Activated naive CD8-positive, alpha-beta T cell (primary cell): ENCODE results near the gene ITPR2.
A peak's percentile ranks its signal among the peaks of the same experiment; 100 is the strongest.
"Not testable (repeated sequence)": the region's sequence is repeated elsewhere in the genome, so short reads cannot be mapped to it uniquely, and the experiment has no call there.

ENCODE experiments used
- H3K27ac Mint-ChIP-seq: one replicate; pipeline ENCODE4 v1.8.0; 2021; ENCODE audit warnings: mixed read lengths
- H3K27me3 Mint-ChIP-seq: one replicate; pipeline ENCODE4 v1.8.0; 2021; ENCODE audit warnings: mixed read lengths
- H3K36me3 Mint-ChIP-seq: one replicate; pipeline ENCODE4 v1.8.0; 2021; ENCODE audit warnings: mixed read lengths
- H3K4me1 Mint-ChIP-seq: one replicate; pipeline ENCODE4 v1.8.0; 2021; ENCODE audit warnings: low read depth, mixed read lengths
- H3K4me3 Mint-ChIP-seq: one replicate; pipeline ENCODE4 v1.8.0; 2021; ENCODE audit warnings: mild to moderate bottlenecking, mixed read lengths
- H3K9me3 Mint-ChIP-seq: one replicate; pipeline ENCODE4 v1.8.0; 2021; ENCODE audit warnings: low read depth, mixed read lengths

ITPR2 gene

DNA sequence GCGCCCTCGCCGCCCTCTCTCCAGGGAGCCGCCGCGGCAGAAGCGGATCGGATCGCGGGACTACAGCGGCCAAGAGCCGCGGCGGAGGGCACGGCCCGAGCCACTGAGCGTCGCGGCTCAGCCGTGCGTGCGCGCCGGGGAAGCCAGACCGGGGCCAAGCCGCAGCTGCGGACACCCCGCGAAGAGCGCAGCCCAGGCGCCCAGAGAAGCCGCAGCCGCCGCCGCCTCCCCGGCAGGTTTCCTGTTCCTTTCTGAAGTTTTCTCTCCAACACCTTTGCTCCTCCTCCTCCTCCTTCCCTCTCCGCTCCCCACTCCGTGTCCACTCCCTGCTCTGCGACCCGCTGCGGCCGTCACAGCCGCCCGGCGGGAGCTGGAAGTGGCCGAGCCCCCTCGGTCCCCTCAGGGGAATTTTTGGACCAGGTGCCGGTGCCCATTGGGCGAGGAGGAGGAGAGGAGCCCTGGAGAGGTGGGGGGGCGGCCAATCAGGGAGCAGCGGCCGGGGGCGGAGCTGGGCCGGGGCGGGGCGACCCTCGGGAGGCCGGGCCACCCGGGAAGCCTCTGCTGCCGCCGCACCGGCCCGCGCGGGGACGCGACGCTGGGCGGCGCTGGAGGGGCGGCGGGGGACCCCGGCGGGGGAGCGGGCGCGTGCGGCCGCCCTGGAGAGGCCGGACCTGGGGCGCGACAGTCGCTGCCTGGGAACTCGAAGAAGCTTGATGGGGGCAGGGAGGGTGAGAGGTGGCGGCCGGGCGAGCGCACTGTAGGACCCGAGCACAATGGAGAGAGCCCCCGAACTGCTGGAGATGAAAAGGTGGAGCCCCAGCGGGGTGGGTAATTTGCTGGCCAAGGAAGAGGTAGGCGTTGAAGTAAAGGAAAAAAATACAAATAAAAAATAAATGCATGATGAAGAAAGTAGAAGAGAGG is at the start of gene ITPR2:
ITPR2 (minus strand) TSS at position 373 of the 921 bp plus-strand sequence. CDS start 413 bp downstream, outside the sequence.
- Mint-ChIP-seq H3K36me3 (no peaks in the 10 kb centered on the region), H3K27ac (peak within 1 kb of the TSS; percentile 95), H3K4me3 (peak within 1 kb of the TSS; percentile 98), H3K9me3 (no peaks in the 10 kb centered on the region), H3K27me3 (no peaks in the 10 kb centered on the region), H3K4me1 (peaks cover 40% of the 10 kb centered on the region)

DNA sequence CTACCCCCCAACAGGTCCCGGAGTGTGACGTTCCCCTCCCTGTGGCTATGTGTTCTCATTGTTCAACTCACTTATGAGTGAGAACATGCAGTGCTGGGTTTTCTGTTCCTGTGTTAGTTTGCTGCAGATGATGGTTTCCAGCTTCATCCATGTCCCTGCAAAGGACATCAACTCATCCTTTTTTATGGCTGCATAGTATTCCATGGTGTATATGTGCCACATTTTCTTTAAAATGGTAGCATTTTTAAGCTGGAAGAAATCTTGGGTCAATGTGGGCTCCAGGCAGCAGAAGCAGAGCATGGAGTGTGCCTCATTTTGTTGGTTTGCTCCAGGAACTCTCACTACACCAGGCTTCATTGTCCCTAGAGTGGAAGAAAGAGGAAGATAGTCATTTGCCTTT is 47.6 kb upstream of the ITPR2 start:
- no peaks in the 10 kb centered on the region for H3K36me3 Mint-ChIP-seq
- H3K4me3 Mint-ChIP-seq, result no peak overlapping the region
- H3K27ac Mint-ChIP-seq, result no peak overlapping the region
- H3K27me3 Mint-ChIP-seq, result peaks cover 3% of the 10 kb centered on the region
- no peaks in the 10 kb centered on the region for H3K9me3 Mint-ChIP-seq
- no peaks in the 10 kb centered on the region for H3K4me1 Mint-ChIP-seq

DNA sequence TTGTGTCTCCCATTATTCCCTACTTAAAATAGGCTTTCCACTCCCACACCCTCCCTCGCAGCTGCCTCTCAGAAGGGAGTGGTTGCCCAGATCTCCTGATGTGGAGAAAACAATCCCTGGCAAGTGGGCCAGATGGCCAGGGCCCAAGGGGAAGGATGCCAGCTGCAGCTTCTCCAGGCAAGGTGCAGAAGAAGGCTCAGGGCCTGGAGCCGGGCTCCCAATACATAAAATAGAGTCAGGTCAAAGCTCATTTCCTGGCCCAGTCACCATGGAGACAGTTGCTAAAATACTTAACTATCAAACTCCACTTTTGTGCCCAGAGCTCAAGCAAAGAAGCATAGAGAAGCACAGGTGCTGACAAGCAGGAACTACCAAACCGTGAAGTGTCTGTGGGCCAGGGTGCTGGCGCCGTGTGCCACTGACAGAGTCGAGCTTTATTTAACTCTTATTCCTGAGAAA is 45.7 kb upstream of the ITPR2 start:
- no peaks in the 10 kb centered on the region for H3K9me3 Mint-ChIP-seq
- no peaks in the 10 kb centered on the region for H3K4me1 Mint-ChIP-seq
- H3K27me3 Mint-ChIP-seq, result peaks cover 3% of the 10 kb centered on the region
- H3K4me3 Mint-ChIP-seq, result no peak overlapping the region
- H3K27ac Mint-ChIP-seq, result no peak overlapping the region
- H3K36me3 Mint-ChIP-seq, result no peaks in the 10 kb centered on the region

- Mint-ChIP-seq H3K27me3 (peaks cover 4% of the 10 kb centered on the region), H3K4me1 (peaks cover 4% of the 10 kb centered on the region), H3K27ac (no peak overlapping the region), H3K4me3 (no peak overlapping the region), H3K36me3 (no peaks in the 10 kb centered on the region), H3K9me3 (no peaks in the 10 kb centered on the region)
Observed at GRCh38 chr12:26874501-26875296, 41.7 kb upstream of the ITPR2 start.

DNA sequence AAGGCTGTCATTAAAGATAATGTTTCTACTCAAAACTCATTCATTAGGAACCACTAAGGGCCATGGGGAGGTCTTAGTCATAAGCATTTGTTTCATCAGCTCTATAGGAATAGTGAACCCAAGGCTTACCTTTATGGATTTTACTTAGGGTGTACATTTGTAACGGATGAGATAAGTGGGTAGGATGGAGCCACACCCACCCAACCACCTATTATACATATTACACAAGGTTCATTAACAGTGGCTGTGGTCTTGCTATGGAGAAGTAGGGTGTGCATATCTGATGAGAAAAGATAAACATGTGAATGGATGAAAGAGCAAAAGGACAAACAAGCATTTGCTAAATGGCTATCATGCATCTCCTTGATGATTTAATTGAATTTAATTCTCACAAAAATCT is 39.6 kb upstream of the ITPR2 start:
- no peaks in the 10 kb centered on the region for H3K36me3 Mint-ChIP-seq
- H3K4me3 Mint-ChIP-seq, result no peak overlapping the region
- H3K27me3 Mint-ChIP-seq, result peaks cover 4% of the 10 kb centered on the region
- H3K9me3 Mint-ChIP-seq, result no peaks in the 10 kb centered on the region
- no peak overlapping the region for H3K27ac Mint-ChIP-seq
- H3K4me1 Mint-ChIP-seq, result peaks cover 8% of the 10 kb centered on the region

DNA sequence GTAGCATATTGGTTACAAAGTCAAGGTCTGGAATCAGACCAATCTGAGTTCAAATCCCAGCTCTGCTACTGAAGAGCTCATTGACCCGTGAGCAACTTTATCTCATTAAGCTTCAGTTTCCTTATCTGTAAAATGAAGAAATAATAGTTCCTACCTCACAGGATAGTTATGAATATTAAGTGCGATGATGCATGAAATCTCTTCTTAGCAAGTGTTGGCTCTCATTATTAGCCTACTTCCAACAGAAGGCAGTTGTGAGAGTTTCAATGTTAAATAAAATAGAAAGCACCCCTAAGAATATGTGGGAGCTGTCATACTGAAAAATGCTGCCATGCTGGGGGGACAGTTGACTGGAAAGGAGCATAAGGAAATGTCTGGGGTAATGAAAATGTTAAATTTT is 39.0 kb upstream of the ITPR2 start:
- Mint-ChIP-seq H3K27me3 (peaks cover 4% of the 10 kb centered on the region), H3K36me3 (no peaks in the 10 kb centered on the region), H3K9me3 (no peaks in the 10 kb centered on the region), H3K27ac (no peak overlapping the region), H3K4me3 (no peak overlapping the region), H3K4me1 (peaks cover 15% of the 10 kb centered on the region)

DNA sequence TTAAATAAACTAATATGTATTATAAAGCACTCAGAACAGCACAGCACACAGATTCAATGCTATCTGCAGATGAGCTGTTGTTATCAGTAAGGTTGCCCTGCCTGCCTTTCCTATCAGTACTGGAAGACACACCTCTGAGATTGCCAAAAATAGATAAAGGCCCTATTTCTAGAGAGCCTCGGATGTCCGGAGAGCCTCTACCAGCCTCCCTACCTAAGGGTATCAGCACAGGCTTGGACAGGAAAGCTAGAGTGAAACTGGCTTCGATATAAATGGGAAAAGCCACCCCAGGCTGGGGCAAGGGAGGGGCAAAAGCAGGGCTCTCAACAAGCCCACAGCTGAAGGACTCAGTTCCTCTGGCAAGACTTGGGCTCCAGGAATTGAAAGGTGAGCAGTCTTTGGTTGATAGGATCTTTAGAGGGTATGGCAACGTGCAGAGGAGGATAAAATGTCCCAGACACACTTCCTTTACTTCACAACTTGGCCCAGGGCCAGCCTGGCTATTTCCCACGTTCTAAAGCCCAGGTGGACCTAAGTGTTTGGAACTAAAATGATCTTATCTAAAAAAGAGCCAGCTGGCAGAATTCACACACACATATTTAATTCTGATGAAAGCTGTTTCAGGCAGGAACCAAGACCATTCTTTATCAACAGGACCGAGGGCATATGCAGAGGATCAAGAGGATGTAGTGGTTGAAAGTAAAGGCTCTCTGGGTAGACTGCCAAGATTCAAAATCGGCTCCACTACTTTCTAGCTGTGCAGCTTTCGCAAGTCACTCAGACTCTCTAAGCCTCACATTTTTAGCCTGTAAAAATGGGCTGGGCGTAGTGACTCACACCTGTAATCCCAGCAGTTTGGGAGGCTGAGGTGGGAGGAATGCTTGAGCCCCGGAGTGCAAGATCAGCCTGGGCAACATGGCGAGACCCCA is 37.8 kb upstream of the ITPR2 start:
- H3K27ac Mint-ChIP-seq, result no peak overlapping the region
- no peaks in the 10 kb centered on the region for H3K9me3 Mint-ChIP-seq
- no peak overlapping the region for H3K4me3 Mint-ChIP-seq
- peaks cover 16% of the 10 kb centered on the region for H3K4me1 Mint-ChIP-seq
- peaks cover 4% of the 10 kb centered on the region for H3K27me3 Mint-ChIP-seq
- no peaks in the 10 kb centered on the region for H3K36me3 Mint-ChIP-seq

DNA sequence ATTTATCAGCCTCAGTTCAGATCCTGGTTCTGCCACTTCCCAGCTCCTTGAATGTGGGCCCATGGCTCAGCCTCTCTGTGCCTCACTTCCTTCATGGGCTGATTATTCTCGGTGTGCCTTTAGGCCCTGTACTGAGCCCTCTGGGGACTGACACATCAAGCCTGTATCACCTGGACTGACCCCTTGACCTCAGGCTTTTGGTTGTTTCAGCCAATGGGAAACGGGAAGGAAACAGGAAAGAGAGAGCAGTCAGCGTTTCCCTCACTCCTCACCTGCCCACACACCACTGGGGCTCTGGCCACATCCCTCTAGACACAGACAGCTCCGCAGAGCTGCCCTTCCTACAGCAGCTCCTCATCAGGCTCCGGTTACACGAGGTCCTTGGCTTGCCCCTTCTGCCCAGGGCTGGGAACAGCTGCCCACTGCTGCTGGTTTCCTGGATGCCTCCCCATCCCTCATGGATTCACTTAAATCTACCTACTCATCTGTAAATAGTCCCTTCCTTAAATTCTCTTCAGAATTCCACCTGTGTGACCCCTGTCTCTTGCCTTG is 37.0 kb upstream of the ITPR2 start:
- H3K9me3 Mint-ChIP-seq, result no peaks in the 10 kb centered on the region
- no peak overlapping the region for H3K4me3 Mint-ChIP-seq
- H3K36me3 Mint-ChIP-seq, result no peaks in the 10 kb centered on the region
- peaks cover 4% of the 10 kb centered on the region for H3K27me3 Mint-ChIP-seq
- peaks cover 17% of the 10 kb centered on the region for H3K4me1 Mint-ChIP-seq
- no peak overlapping the region for H3K27ac Mint-ChIP-seq

GRCh38 chr12:26869104-26869494 is 36.1 kb upstream of the ITPR2 start:
- no peaks in the 10 kb centered on the region for H3K9me3 Mint-ChIP-seq
- H3K4me1 Mint-ChIP-seq, result peaks cover 17% of the 10 kb centered on the region
- no peak overlapping the region for H3K4me3 Mint-ChIP-seq
- H3K27ac Mint-ChIP-seq, result no peak overlapping the region
- H3K27me3 Mint-ChIP-seq, result peaks cover 6% of the 10 kb centered on the region
- no peaks in the 10 kb centered on the region for H3K36me3 Mint-ChIP-seq

GRCh38 chr12:26868447-26869103 is 35.6 kb upstream of the ITPR2 start:
- Mint-ChIP-seq H3K9me3 (no peaks in the 10 kb centered on the region), H3K27ac (no peak overlapping the region), H3K4me3 (no peak overlapping the region), H3K27me3 (peaks cover 6% of the 10 kb centered on the region), H3K4me1 (peaks cover 17% of the 10 kb centered on the region), H3K36me3 (no peaks in the 10 kb centered on the region)

- Mint-ChIP-seq H3K9me3 (no peaks in the 10 kb centered on the region), H3K27me3 (peaks cover 6% of the 10 kb centered on the region), H3K4me3 (no peak overlapping the region), H3K27ac (no peak overlapping the region), H3K4me1 (peaks cover 17% of the 10 kb centered on the region), H3K36me3 (no peaks in the 10 kb centered on the region)
Observed at GRCh38 chr12:26867080-26867479, 34.1 kb upstream of the ITPR2 start.

- no peaks in the 10 kb centered on the region for H3K9me3 Mint-ChIP-seq
- peaks cover 14% of the 10 kb centered on the region for H3K4me1 Mint-ChIP-seq
- H3K27me3 Mint-ChIP-seq, result peaks cover 2% of the 10 kb centered on the region
- no peaks in the 10 kb centered on the region for H3K36me3 Mint-ChIP-seq
- H3K27ac Mint-ChIP-seq, result no peak overlapping the region
- H3K4me3 Mint-ChIP-seq, result no peak overlapping the region
Observed at GRCh38 chr12:26863515-26863914, 30.5 kb upstream of the ITPR2 start.

GRCh38 chr12:26862787-26863186 is 29.8 kb upstream of the ITPR2 start:
- H3K27ac Mint-ChIP-seq, H3K27me3 Mint-ChIP-seq, H3K9me3 Mint-ChIP-seq, H3K4me3 Mint-ChIP-seq, H3K36me3 Mint-ChIP-seq: not testable (repeated sequence)
- H3K4me1 Mint-ChIP-seq, result peaks cover 11% of the 10 kb centered on the region

GRCh38 chr12:26861690-26862089 is 28.7 kb upstream of the ITPR2 start:
- no peak overlapping the region for H3K27ac Mint-ChIP-seq
- peaks cover 1% of the 10 kb centered on the region for H3K4me1 Mint-ChIP-seq
- H3K9me3 Mint-ChIP-seq, result no peaks in the 10 kb centered on the region
- H3K36me3 Mint-ChIP-seq, result no peaks in the 10 kb centered on the region
- peaks cover 6% of the 10 kb centered on the region for H3K27me3 Mint-ChIP-seq
- H3K4me3 Mint-ChIP-seq, result no peak overlapping the region
